Rectal smooth muscle tissue (tissue), 1 donor: ENCODE measurements around the gene KLHL25.

Experiments
- H3K27ac ChIP-seq: one replicate; pipeline ENCODE4 v1.7.0; 2013; ENCODE audit warnings: low read depth, low read length, inconsistent platforms
- H3K27me3 ChIP-seq: one replicate; pipeline ENCODE4 v1.7.0; 2013; ENCODE audit warnings: low read length; ENCODE audit not compliant: control insufficient read depth, insufficient read depth
- H3K36me3 ChIP-seq: one replicate; pipeline ENCODE4 v1.7.0; 2013; ENCODE audit warnings: low read length; ENCODE audit not compliant: control insufficient read depth, insufficient read depth
- H3K4me1 ChIP-seq: one replicate; pipeline ENCODE4 v1.7.0; 2013; ENCODE audit warnings: low read length; ENCODE audit not compliant: control insufficient read depth, insufficient read depth
- H3K4me3 ChIP-seq: one replicate; pipeline ENCODE4 v1.7.0; 2013; ENCODE audit warnings: low read length
- H3K9ac ChIP-seq: one replicate; pipeline ENCODE4 v1.7.0; 2013; ENCODE audit warnings: low read length

The KLHL25 gene

DNA sequence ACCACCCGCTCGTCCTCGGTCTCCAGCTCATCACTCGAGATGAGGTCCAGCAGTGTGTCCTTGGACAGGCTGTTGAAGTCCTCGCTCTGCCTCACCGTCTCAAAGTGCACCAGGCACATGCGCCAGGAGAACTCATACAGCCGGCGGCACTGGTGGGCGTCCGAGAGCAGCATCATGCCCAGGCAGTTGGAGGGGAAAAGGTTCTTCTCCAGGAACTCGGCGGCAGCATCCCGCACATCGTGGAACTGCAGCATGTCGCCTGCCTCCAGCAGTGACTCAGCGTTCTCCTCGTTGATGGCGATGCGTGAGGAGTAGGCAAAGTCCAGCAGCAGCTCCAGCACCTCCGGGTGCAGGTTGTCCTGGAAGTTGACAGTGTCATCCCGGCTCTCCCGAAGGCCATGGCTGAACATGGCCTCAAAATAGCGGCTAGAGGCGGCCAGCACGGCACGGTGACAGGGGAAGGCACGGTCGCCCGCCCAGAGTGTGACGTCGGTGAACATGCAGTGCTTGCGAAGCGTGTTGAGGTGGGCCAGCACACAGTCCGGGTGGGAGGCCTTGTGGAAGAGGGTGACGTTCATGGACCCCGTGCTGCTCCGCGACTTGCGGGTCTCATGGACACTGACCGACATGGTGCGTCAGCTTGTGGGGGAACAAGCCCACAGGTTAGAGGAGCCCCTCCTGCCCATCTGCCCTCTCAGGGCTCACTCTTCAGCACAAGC lies 25.4 kb downstream of the KLHL25 start:
- Histone ChIP-seq H3K27ac (no peak overlapping the region), H3K27me3 (no peaks in the 10 kb centered on the region), H3K4me1 (no peaks in the 10 kb centered on the region), H3K36me3 (no peaks in the 10 kb centered on the region), H3K4me3 (no peak overlapping the region), H3K9ac (no peak overlapping the region)

DNA sequence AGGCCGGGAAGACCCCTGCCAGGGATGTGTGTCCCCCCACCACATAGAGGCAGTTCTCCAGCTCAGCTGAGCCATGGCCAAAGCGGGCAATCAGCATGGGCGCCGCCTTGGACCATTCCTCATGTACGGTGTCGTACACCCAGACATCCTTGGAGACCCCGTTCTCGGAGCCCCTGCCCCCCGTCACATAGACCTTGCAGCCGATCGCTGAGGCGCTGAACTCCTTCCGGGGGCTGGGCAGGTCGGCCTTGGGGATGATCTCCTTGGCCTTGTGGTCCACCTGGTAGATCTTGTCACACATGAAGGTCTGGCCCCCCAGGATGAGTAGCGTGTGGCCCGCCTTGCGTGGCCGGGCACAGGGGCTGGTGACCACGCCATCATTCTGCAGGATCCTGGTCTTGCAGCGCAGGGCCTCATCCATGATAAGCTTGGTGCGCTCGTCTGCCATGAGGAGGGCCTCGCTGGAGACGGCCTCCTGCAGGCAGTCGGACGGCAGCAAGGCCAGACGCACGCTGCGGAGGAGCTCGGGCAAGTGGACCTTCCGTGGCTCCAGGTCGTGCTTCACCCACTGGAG lies 26.0 kb downstream of the KLHL25 start:
- no peaks in the 10 kb centered on the region for H3K36me3 ChIP-seq
- no peak overlapping the region for H3K4me3 ChIP-seq
- no peak overlapping the region for H3K27ac ChIP-seq
- no peaks in the 10 kb centered on the region for H3K4me1 ChIP-seq
- no peaks in the 10 kb centered on the region for H3K27me3 ChIP-seq
- no peak overlapping the region for H3K9ac ChIP-seq

DNA sequence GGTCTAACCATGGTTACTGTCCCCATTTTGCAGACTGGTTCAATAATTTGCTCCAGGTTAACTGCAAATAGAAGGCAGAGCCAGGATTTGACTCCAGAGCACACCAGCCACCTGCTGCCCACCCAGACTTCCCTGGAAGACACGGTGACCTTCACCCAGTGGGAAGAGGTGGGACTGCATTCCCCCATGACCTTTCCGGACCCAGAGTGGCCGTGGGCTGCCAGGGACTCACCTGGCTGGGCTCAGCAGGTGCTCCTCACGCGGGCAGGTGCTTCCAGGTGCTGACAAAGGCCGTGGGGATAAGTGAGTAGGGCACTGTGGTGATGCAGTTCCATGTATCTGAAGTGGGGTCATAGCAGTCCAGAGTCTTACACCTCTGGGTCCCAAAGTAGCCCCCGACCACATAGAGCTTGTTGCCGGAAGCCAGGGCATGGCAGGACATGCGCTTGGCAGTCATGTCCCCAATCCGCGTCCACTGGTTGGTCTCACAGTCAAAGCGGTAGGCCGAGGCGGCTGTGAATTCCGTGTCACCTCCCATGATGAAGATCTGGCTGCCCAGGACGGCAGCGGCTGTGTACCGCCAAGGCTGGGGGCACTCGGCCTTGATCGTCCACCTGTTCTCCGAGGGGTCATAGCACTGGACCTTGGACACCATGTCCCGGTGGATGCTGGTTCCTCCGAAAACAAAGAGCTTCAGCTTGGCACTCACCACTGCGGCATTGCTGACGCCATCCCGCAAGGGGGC lies 26.8 kb downstream of the KLHL25 start:
- Histone ChIP-seq H3K4me1 (no peaks in the 10 kb centered on the region), H3K4me3 (no peak overlapping the region), H3K27me3 (no peaks in the 10 kb centered on the region), H3K27ac (no peak overlapping the region), H3K9ac (no peak overlapping the region), H3K36me3 (no peaks in the 10 kb centered on the region)

DNA sequence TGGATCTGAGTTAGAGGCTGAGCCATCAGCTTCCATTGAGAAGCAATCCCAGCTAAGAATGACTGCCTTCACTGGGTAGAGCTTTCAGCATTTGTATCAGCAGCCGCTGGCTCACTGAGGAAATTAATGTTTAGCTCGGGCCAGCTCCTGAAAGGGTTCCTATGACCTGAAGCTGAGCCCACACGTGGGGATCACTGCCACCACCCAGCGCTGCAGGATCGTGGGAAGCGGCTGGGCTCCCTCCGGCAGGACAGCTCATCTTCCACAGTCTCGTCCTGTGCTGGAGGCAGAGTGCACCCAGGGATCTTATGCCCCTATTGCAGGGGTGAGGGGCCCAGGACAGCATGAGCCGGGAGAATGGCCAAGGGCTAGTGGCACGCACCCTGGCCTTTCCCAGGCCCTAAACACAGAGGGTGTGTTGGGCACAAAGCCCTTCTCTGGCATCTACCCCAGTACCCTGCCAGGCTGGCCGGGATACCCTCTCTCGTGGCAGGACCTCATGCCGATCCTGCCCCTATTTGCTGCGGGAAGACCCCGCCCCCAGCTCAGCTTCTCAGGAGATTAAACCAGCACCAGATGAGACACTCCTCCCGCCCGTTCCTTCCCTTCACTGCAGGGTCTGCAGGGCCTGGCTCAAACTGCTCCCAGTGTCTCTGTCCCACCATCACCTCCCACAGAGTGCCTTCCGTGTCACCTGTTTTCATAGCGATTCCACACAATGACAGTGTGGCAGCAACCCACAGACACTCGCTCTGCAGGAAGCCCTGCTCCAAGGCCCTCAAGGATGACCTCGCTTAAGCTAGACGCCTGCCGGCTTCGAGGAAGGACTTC lies 28.5 kb downstream of the KLHL25 start:
- no peaks in the 10 kb centered on the region for H3K36me3 ChIP-seq
- no peak overlapping the region for H3K4me3 ChIP-seq
- H3K27ac ChIP-seq = no peak overlapping the region
- no peak overlapping the region for H3K9ac ChIP-seq
- H3K4me1 ChIP-seq = peaks cover 2% of the 10 kb centered on the region
- no peaks in the 10 kb centered on the region for H3K27me3 ChIP-seq

DNA sequence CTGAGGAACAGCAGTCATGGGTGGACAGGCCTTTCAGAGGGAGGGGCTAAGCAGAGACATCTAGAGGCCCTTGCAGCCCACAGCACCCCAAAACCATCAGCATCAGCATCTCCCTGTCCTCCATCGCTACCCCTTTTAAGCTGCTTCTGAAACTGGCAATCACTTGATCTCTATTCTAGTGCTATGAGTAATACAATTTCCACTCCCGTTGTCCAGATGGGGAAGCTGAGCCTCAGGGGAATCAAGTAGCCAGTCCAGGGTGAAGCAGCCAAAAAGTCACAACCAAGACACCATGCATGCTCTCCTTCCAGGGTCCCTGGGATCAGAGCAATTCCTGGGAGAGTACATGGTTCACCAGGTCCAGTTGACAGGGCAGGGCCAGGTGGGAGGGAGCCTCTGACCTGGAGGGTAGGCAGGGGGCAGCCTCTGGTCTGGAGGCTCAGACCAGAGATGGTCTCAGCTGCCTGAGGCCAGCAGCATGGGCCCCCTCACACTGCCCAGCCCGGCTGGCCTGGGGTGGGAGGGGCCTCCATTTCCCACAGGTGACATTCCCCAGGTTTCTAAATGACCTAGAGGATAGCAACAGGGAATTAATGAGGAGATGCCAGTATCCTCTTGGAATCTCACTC lies 30.0 kb downstream of the KLHL25 start:
- no peak overlapping the region for H3K4me3 ChIP-seq
- H3K9ac ChIP-seq = no peak overlapping the region
- H3K36me3 ChIP-seq = no peaks in the 10 kb centered on the region
- H3K27me3 ChIP-seq = no peaks in the 10 kb centered on the region
- no peak overlapping the region for H3K27ac ChIP-seq
- peaks cover 2% of the 10 kb centered on the region for H3K4me1 ChIP-seq

DNA sequence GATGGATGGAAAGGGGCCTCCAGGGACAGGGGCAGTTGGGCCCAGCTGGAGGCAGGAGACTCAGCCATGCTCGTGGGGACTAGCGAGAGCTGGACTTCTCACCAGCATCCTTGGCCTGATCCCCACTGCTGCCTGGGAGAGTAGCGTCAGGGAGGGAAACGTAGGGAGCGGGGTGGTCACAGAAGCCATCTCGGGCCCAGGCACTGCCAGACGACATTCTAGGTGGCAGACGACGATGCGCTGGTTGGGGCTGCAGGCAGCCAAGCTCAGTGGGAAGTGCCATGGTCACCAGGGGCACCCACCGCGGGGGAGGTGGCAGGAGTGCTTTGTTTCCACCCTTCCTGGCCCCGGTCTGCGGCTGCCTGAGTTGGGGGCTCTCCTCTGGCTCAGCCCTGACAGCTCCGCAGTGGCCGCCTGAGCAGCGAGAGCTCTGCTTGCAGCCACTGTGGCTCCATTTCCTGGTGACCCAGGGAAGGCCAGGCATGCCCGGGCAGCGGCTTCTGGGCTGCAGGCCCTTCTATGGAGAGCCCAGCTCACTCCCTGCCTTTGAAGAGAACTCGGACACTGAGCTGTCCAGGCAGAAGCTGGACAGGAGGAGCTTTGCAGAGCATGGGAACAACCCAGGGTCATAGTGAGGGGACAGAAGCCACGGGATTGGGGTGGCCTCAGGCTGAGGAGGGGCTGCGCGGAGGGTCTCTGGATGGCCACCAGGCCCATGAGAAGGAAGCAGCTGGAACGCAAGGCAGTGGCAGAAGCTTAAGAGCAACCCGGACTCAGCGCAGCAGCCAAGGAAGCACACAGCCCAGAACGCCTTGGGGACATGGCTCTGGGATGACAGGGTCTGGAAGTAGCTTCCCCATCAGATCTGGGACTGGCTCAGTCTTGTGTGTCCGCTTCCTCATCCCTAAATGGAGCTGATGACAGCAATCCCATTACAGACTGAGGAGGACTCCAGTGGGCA lies 30.8 kb downstream of the KLHL25 start:
- H3K27me3 ChIP-seq = no peaks in the 10 kb centered on the region
- H3K4me1 ChIP-seq = peaks cover 2% of the 10 kb centered on the region
- H3K27ac ChIP-seq = no peak overlapping the region
- H3K9ac ChIP-seq = no peak overlapping the region
- H3K36me3 ChIP-seq = no peaks in the 10 kb centered on the region
- no peak overlapping the region for H3K4me3 ChIP-seq

DNA sequence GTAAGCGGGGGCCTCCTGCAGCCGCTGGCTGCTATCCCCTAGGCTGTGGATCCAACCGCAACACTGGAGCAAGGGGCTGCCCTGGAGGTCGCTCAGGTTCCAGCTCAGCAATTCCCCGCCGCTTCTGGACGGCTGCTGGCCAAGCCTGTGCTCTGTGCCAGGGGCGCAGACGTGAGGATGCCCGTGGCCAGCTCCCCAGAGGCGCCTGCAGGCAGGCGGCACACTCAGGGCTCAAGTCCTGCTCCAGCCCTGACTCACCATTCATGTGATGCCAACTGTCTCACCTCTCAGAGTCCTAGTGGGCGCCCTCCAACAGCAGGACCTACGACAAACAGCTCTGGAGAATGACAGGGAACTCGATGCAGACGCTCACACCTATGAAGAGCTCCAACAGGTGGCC lies 31.6 kb downstream of the KLHL25 start:
- Histone ChIP-seq H3K27ac (no peak overlapping the region), H3K36me3 (no peaks in the 10 kb centered on the region)

DNA sequence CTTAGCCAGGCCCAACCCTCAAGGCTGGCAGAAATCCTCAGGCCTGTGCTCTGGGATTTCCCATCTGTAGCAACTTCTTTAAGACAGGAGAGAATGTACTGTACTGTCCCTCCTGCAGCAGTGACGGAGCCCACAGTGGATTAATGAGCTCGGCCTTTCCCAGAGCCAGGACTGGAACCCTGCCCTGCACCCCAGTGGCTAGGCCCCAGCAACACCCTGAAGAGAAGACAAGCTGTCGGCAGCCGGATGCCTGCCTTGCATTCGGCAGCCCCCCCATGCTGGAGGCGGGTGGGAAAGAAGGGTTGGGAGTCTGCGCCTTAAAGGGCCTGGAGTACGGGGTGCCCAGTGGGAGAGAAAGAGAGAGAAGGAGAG lies 32.0 kb downstream of the KLHL25 start:
- peaks cover 4% of the 10 kb centered on the region for H3K4me1 ChIP-seq
- H3K27ac ChIP-seq = no peak overlapping the region
- no peak overlapping the region for H3K9ac ChIP-seq

More for the DNA sequence above, 31.6 kb downstream of the KLHL25 start:
- Histone ChIP-seq H3K9ac (no peak overlapping the region), H3K27me3 (no peaks in the 10 kb centered on the region), H3K4me1 (peaks cover 2% of the 10 kb centered on the region), H3K4me3 (no peak overlapping the region)

DNA sequence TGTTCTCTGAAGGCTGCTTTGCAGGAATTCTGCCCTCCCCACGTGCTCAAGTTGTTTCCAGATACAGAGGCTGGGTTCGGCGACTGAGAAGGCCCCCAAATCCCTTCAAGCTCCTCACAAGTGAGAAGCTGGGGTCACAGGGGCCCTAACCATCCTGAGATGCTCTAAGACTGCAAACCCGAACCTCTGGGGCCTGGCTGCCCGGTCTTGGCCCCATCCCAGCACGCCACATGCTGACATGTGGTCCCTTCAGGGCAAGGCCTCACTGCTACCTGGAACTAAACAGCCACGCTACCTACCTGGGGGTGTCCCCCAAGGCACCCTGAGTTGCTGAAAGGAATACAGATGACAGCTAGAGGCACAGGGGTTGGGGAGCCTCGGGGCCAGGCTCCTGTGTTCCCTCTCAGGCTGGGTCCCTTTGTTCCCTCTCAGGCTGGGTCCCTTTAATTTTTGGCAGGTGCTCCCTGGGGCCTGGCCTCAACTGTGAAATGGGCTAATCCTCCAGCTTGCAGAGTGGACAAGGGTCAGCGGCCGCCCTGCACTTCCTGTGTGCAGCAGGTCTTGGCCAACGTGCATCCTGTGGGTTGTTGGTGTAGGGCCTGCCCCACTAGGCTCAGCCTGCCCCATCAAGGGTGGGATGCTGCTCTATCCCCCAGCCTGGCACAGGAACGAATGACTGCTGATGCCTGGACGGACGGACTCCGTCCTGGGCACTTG lies 32.5 kb downstream of the KLHL25 start:
- Histone ChIP-seq H3K27me3 (no peaks in the 10 kb centered on the region), H3K4me3 (no peak overlapping the region), H3K4me1 (peaks cover 4% of the 10 kb centered on the region), H3K36me3 (no peaks in the 10 kb centered on the region), H3K27ac (no peak overlapping the region), H3K9ac (no peak overlapping the region)

More for the DNA sequence above, 32.0 kb downstream of the KLHL25 start:
- H3K27me3 ChIP-seq = no peaks in the 10 kb centered on the region
- no peak overlapping the region for H3K4me3 ChIP-seq
- no peaks in the 10 kb centered on the region for H3K36me3 ChIP-seq

DNA sequence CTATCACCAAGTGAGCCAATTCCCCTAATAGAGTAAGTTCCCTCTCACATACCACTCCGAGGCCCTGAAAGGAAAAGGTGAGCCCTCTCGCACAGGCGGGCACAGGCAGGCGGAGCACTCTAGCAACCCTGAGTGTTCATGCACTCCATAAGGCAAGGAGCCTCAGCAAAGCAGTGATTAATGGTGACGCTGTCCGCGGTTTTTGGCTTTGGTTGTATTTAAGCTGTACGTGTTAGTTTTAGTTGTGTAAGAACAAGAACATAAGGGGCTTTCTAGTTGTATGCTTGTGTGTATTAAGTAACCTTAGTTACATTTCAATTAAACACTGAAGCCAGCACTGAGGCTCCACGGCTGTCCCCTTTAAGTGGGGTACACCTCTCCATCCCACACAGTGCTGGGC lies 33.1 kb downstream of the KLHL25 start:
- no peak overlapping the region for H3K4me3 ChIP-seq
- no peaks in the 10 kb centered on the region for H3K36me3 ChIP-seq

More for the DNA sequence above, 33.1 kb downstream of the KLHL25 start:
- no peak overlapping the region for H3K27ac ChIP-seq
- H3K4me1 ChIP-seq = peaks cover 4% of the 10 kb centered on the region
- H3K27me3 ChIP-seq = no peaks in the 10 kb centered on the region
- H3K9ac ChIP-seq = no peak overlapping the region
